ENCODE results near the gene TNF.
A peak's percentile ranks its signal among the peaks of the same experiment; 100 is the strongest.

TNF gene

DNA sequence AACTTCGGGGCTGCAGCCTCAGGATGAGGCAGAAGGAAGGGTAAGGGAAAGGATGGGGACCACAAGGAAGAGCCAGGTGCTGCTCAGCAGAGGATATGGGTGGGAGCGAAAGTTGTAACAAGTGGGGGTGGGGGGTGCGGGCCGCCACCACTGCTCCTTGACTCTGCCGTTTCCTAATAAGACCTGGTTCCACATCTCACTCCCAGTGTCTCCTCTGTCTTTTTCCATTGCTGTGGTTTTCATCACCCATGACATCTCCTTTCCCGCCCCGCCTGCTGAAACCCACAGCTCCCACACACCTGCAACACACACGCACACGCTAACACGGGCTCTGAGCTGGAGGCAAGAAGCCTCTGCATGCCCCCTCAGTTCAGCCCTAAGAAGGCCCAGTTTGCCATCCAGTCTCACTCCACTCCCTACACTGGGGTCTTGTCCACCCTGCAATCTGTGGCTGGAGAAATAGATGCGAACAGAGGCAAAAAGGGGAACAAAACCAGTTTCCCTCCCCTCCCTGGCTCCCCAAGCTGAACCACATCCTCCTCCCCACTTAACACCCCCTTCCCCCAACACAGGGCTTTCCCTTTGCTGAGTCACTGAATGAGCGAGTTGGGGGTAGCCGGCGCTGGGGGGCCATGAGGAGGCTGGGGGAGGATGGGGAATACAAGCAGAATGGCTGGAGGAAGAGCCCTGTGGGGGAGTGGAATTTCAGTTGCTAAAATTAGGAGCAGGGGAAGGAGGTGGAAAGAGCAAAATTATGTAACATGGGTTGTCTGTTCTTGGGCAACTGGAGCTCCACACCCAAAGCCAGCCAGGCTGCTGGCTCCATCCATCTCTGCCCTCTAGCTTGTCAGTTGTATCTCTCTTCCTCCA, 16.5 kb upstream of the TNF start:
- Histone ChIP-seq H3K79me2 (ENCODE audit: control insufficient read depth, insufficient read depth, low read length, unreplicated experiment) (peaks cover 4% of the 10 kb centered on the region), H2AFZ (ENCODE audit: low read length, unreplicated experiment) (no peak overlapping the region), H3K4me1 (ENCODE audit: control insufficient read depth, insufficient read depth, low read length, unreplicated experiment) (peaks cover 41% of the 10 kb centered on the region), H3K4me3 (ENCODE audit: low read depth, low read length) (no peak overlapping the region), H3K27me3 (ENCODE audit: insufficient read depth, low read length) (no peaks in the 10 kb centered on the region), H3K36me3 (ENCODE audit: insufficient read depth, low read length) (no peaks in the 10 kb centered on the region; the same call in none of the 2 replicates), H3K27ac (ENCODE audit: low read depth, low read length) (peak overlapping the region; percentile 87; the same call in 1 of the 2 replicates)

DNA sequence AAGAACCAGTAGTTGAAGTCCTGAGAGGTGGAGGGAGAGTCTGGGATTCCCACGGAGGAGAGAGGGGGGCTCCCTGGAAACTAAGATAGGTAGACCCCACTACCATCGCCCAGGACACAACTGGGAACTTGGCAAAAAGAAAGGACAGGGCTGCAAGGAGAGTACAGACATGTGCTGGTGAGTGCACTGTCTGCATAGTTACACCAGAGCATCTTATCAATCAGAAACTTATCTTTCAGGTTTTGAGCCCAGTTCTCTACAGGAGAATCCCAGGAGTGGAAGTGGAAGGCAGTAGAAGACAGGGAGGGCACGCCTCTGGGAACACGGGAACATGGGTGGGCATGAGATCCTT, 15.8 kb upstream of the TNF start:
- Histone ChIP-seq H3K36me3 (ENCODE audit: insufficient read depth, low read length) (no peaks in the 10 kb centered on the region; the same call in 1 of the 2 replicates), H3K79me2 (ENCODE audit: control insufficient read depth, insufficient read depth, low read length, unreplicated experiment) (peaks cover 4% of the 10 kb centered on the region), H2AFZ (ENCODE audit: low read length, unreplicated experiment) (no peak overlapping the region), H3K27ac (ENCODE audit: low read depth, low read length) (peak overlapping the region; percentile 87), H3K4me3 (ENCODE audit: low read depth, low read length) (peak overlapping the region; percentile 19; the same call in 1 of the 2 replicates), H3K27me3 (ENCODE audit: insufficient read depth, low read length) (no peaks in the 10 kb centered on the region), H3K4me1 (ENCODE audit: control insufficient read depth, insufficient read depth, low read length, unreplicated experiment) (peaks cover 41% of the 10 kb centered on the region)

DNA sequence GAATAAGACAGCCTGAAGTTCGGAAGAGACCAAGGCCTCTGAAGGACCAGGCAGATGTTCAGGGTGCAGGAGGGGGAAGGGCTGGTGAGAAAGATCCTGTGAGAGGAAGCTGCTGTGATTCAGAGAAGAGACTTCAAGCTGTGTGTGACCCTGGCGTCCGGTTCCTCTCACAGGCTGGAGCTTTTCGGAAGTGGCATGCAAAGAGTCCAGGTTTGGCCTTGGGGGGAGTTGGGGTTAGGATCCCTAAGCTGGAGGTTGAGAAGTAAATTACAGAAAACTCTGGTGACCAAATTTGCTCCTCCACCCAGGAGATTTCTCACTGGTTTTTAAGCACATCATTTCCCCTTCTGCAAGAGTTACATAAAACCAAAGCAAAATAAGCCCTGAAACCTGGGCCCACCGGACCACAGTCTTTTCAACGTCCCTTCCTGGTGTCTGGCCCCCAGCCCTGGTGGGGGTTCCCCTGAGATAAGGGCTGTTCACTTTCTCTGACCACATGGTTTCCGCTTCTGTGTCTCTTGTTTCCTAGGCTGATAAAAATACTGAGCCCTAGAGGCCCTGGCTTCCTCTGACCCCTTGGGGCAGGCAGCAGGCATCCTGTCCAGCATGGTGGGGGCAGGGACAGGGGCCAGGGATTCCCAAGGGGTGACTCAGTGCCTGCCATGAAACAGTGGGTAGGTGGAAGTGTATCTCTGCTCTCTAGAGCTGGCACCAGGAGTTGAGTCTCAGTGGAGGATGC, 15.2 kb upstream of the TNF start:
- H3K27me3 ChIP-seq (ENCODE audit: insufficient read depth, low read length) = no peaks in the 10 kb centered on the region
- H3K27ac ChIP-seq (ENCODE audit: low read depth, low read length) = peak overlapping the region; percentile 87
- H3K4me1 ChIP-seq (ENCODE audit: control insufficient read depth, insufficient read depth, low read length, unreplicated experiment) = peaks cover 41% of the 10 kb centered on the region
- H3K79me2 ChIP-seq (ENCODE audit: control insufficient read depth, insufficient read depth, low read length, unreplicated experiment) = peaks cover 4% of the 10 kb centered on the region
- H3K4me3 ChIP-seq (ENCODE audit: low read depth, low read length) = peak overlapping the region; percentile 19; the same call in 1 of the 2 replicates
- no peak overlapping the region for H2AFZ ChIP-seq (ENCODE audit: low read length, unreplicated experiment)
- H3K36me3 ChIP-seq (ENCODE audit: insufficient read depth, low read length) = no peaks in the 10 kb centered on the region; the same call in 1 of the 2 replicates

DNA sequence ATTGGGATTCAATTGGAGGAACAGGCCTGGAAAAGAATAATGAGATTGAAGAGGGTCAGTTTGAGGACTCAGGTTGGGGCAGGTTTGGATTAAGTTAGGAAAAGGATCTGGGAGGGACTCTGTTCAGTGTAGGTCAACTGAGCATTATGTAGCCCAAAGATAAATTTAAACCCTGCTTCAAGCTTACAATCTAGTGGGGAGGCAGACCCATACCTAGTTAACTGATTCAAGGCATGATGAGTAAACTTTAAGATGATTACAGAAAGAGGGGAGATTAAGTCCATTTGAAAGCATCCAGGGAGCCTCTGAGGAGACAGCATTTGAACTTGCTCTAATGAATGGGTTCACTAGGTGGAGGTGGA, 14.7 kb upstream of the TNF start:
- no peak overlapping the region for H2AFZ ChIP-seq (ENCODE audit: low read length, unreplicated experiment)
- H3K79me2 ChIP-seq (ENCODE audit: control insufficient read depth, insufficient read depth, low read length, unreplicated experiment) = peaks cover 4% of the 10 kb centered on the region
- peaks cover 41% of the 10 kb centered on the region for H3K4me1 ChIP-seq (ENCODE audit: control insufficient read depth, insufficient read depth, low read length, unreplicated experiment)
- H3K4me3 ChIP-seq (ENCODE audit: low read depth, low read length) = 0 out of 2 replicates have a peak overlapping the region, but pooled peaks have one; percentile 1
- peak overlapping the region; percentile 87 for H3K27ac ChIP-seq (ENCODE audit: low read depth, low read length)
- H3K36me3 ChIP-seq (ENCODE audit: insufficient read depth, low read length) = no peaks in the 10 kb centered on the region; the same call in 1 of the 2 replicates
- H3K27me3 ChIP-seq (ENCODE audit: insufficient read depth, low read length) = no peaks in the 10 kb centered on the region

DNA sequence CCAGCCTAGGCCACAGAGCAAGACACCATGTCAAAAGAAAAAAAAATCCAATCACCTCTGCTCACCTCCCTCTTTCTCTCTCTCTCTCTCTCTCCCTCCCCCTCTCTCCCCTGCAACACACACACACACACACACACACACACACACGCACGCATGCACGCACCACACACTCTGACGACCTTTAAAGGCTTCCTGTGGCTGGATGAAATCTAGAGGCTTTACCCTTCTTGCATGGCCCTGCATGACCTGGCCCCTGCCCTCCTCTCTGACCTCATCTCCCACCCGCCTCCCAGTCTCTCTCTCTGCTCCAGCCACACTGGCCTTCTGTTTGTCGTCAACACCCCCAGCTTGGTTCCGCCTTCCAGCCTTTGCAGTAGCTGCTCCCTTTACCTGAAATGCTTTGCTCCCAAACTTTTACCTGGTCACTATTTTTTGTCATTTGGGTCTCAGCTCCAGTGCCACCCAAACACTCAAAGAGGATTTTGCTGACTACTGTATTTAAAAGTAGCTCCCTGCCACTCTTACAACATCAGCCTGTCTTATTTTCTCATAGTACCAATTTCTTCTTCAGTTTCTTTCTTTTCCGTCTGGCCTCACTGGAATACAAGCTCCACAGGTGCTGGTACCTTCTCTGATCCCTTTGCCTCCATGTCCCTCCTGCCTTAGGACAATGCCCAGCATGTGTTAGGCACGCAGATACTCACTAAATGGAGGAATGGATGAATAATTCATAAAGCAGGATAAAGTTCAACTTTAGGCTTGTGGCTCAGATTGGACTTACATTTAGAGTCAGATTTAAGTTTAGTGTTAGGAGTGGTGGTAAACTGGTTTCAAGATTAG, 7.6 kb upstream of the TNF start:
- Histone ChIP-seq H3K27me3 (ENCODE audit: insufficient read depth, low read length) (no peaks in the 10 kb centered on the region), H3K36me3 (ENCODE audit: insufficient read depth, low read length) (no peaks in the 10 kb centered on the region), H3K4me1 (ENCODE audit: control insufficient read depth, insufficient read depth, low read length, unreplicated experiment) (peaks cover 11% of the 10 kb centered on the region), H3K79me2 (ENCODE audit: control insufficient read depth, insufficient read depth, low read length, unreplicated experiment) (no peaks in the 10 kb centered on the region), H3K4me3 (ENCODE audit: low read depth, low read length) (no peak overlapping the region), H2AFZ (ENCODE audit: low read length, unreplicated experiment) (no peak overlapping the region), H3K27ac (ENCODE audit: low read depth, low read length) (no peak overlapping the region)

DNA sequence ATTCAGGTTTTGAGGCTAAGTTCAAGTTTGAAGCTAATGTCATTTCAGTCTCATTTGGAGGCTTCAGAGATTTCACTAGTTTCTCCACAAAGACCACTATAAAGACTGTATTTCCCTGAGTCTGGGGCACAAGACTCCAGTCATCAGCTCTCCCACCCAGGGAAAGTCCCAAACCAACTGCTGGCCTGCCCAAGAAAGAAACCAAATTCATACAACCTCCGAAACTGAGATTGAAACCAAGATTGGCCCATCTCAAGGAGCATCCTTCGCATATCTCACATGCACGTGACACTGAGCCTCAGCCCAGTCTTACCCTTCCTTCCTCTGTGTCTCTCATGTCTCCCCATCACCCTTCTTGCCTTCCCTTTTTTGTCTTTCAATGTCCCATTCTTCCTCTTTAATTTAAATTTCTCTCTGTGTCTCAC, 6.8 kb upstream of the TNF start:
- Histone ChIP-seq H3K4me1 (ENCODE audit: control insufficient read depth, insufficient read depth, low read length, unreplicated experiment) (peaks cover 3% of the 10 kb centered on the region), H3K27ac (ENCODE audit: low read depth, low read length) (no peak overlapping the region), H2AFZ (ENCODE audit: low read length, unreplicated experiment) (no peak overlapping the region), H3K4me3 (ENCODE audit: low read depth, low read length) (no peak overlapping the region), H3K27me3 (ENCODE audit: insufficient read depth, low read length) (no peaks in the 10 kb centered on the region), H3K79me2 (ENCODE audit: control insufficient read depth, insufficient read depth, low read length, unreplicated experiment) (no peaks in the 10 kb centered on the region), H3K36me3 (ENCODE audit: insufficient read depth, low read length) (no peaks in the 10 kb centered on the region)

DNA sequence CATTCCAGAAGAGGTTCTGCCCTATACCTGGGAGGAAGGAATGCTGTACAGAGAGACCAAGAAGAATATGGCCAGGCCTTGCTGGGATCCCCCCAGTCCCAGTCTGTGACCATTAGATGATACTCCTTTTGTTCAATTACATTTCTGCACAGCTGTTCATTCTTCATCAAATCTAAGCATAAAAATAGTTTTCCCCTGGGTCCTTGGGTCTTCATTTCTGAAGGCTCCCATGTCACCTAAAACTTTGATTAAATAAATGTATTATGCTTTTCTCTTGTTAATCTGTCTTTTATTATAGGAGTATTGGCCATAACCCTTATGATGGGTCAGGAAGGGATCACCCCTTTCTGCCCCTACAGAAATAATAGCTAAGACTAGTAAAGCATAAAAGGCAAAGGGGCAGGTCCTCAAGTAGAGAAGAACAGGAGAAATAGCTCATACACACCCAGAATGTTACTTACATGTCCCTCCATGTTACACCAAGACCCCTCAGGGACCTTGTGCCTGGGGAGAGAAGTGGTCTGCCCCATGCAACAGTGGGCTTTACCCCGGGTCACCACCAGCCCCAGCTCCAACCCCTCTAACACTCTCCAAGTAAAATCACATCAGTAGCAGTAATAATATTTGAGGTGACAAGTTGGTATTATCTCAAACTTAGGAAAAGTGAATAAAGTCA, 5.4 kb upstream of the TNF start:
- Histone ChIP-seq H3K4me1 (ENCODE audit: control insufficient read depth, insufficient read depth, low read length, unreplicated experiment) (no peaks in the 10 kb centered on the region), H3K79me2 (ENCODE audit: control insufficient read depth, insufficient read depth, low read length, unreplicated experiment) (no peaks in the 10 kb centered on the region), H3K27me3 (ENCODE audit: insufficient read depth, low read length) (peaks cover 6% of the 10 kb centered on the region; the same call in 1 of the 2 replicates), H3K4me3 (ENCODE audit: low read depth, low read length) (no peak overlapping the region), H3K36me3 (ENCODE audit: insufficient read depth, low read length) (no peaks in the 10 kb centered on the region), H2AFZ (ENCODE audit: low read length, unreplicated experiment) (no peak overlapping the region), H3K27ac (ENCODE audit: low read depth, low read length) (no peak overlapping the region)

DNA sequence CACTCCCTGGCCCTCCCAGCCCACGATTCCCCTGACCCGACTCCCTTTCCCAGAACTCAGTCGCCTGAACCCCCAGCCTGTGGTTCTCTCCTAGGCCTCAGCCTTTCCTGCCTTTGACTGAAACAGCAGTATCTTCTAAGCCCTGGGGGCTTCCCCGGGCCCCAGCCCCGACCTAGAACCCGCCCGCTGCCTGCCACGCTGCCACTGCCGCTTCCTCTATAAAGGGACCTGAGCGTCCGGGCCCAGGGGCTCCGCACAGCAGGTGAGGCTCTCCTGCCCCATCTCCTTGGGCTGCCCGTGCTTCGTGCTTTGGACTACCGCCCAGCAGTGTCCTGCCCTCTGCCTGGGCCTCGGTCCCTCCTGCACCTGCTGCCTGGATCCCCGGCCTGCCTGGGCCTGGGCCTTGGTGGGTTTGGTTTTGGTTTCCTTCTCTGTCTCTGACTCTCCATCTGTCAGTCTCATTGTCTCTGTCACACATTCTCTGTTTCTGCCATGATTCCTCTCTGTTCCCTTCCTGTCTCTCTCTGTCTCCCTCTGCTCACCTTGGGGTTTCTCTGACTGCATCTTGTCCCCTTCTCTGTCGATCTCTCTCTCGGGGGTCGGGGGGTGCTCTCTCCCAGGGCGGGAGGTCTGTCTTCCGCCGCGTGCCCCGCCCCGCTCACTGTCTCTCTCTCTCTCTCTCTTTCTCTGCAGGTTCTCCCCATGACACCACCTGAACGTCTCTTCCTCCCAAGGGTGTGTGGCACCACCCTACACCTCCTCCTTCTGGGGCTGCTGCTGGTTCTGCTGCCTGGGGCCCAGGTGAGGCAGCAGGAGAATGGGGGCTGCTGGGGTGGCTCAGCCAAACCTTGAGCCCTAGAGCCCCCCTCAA, 3.1 kb upstream of the TNF start, which contains the start of gene LTA:
LTA (plus strand) TSS at position 249 of the 871 bp plus-strand sequence; CDS start at position 703, 454 bp downstream.
- Histone ChIP-seq H3K27ac (ENCODE audit: low read depth, low read length) (no peak within 1 kb of the TSS), H3K27me3 (ENCODE audit: insufficient read depth, low read length) (peaks cover 9% of the 10 kb centered on the region), H3K79me2 (ENCODE audit: control insufficient read depth, insufficient read depth, low read length, unreplicated experiment) (no peaks in the 10 kb centered on the region), H2AFZ (ENCODE audit: low read length, unreplicated experiment) (no peak within 1 kb of the TSS), H3K36me3 (ENCODE audit: insufficient read depth, low read length) (no peaks in the 10 kb centered on the region), H3K4me1 (ENCODE audit: control insufficient read depth, insufficient read depth, low read length, unreplicated experiment) (no peaks in the 10 kb centered on the region), H3K4me3 (ENCODE audit: low read depth, low read length) (no peak within 1 kb of the TSS)

DNA sequence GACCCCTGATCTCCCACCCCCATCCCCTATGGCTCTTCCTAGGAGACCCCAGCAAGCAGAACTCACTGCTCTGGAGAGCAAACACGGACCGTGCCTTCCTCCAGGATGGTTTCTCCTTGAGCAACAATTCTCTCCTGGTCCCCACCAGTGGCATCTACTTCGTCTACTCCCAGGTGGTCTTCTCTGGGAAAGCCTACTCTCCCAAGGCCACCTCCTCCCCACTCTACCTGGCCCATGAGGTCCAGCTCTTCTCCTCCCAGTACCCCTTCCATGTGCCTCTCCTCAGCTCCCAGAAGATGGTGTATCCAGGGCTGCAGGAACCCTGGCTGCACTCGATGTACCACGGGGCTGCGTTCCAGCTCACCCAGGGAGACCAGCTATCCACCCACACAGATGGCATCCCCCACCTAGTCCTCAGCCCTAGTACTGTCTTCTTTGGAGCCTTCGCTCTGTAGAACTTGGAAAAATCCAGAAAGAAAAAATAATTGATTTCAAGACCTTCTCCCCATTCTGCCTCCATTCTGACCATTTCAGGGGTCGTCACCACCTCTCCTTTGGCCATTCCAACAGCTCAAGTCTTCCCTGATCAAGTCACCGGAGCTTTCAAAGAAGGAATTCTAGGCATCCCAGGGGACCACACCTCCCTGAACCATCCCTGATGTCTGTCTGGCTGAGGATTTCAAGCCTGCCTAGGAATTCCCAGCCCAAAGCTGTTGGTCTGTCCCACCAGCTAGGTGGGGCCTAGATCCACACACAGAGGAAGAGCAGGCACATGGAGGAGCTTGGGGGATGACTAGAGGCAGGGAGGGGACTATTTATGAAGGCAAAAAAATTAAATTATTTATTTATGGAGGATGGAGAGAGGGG, 1.9 kb upstream of the TNF start:
- Histone ChIP-seq H3K79me2 (ENCODE audit: control insufficient read depth, insufficient read depth, low read length, unreplicated experiment) (no peaks in the 10 kb centered on the region), H3K36me3 (ENCODE audit: insufficient read depth, low read length) (no peaks in the 10 kb centered on the region), H3K4me3 (ENCODE audit: low read depth, low read length) (no peak overlapping the region), H3K27me3 (ENCODE audit: insufficient read depth, low read length) (peaks cover 9% of the 10 kb centered on the region), H3K4me1 (ENCODE audit: control insufficient read depth, insufficient read depth, low read length, unreplicated experiment) (no peaks in the 10 kb centered on the region), H3K27ac (ENCODE audit: low read depth, low read length) (no peak overlapping the region), H2AFZ (ENCODE audit: low read length, unreplicated experiment) (no peak overlapping the region)

All from ACC112 (cell line).